COLO829 (cell line): ENCODE data around the gene DPY19L2.
"Not testable (repeated sequence)": the region's sequence is repeated elsewhere in the genome, so short reads cannot be mapped to it uniquely, and the experiment has no call there.

Experiments used
- DNase-seq: peaks from one replicate; pipeline ENCODE4 v3.0.0; 2012; ENCODE audit warnings: low spot score

The DPY19L2 gene

DNA sequence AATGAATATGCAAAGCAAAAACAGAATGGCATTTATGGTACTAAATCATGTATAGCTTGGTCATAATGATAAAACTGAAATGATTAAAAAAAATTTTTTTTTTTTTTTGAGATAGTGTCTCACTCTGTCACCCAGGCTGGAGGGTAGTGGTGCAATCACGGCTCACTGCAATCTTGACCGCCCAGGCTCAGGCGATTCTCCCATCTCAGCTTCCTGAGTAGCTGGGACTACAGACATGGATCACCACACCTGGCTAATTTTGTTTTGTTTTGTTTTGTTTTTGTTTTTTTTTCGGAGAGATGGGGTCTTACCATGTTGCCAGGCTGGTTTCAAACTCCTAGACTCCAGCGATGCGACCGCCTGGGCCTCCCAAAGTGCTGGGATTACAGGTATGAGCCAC, 138.7 kb downstream of the DPY19L2 start:
- DNase-seq: not testable (repeated sequence)

DNA sequence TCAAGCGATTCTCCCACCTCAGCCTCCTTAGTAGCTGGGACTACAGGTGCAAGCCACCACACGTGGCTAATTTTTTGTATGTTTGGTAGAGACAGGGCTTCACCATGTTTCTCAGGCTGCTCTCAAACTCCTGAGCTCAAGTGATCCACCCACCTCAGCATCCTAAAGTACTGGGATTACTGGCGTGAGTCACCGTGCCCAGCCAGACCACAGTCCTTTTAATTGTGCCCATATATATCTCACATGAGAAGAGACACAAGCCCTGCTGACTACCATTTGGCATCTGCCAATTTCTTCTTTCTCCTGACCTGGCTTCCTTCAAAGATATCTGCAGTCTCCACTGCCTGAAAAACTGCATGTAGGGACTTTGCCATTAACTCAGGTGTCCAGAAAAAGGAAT, 142.5 kb downstream of the DPY19L2 start:
- DNase-seq: no peak

DNA sequence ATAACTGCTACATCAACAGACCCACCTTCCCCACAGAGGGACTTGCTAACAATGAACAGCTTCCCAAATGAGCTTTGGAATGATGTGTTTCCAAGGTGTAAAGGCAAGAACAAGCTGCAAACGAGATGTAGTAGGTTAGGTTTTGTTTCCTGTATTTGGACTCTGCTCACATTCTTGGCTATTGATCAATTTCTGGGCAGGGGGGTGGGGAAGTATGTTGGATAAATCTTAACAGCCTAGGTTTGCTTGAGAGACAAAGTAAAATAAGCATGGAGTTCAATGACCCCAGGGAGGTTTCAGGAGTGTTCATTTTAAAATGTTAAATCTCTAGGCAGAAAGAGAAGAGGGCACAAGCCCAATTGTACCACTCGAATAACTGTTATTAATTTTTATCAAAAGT, 146.6 kb downstream of the DPY19L2 start:
- DNase-seq: no peak
